GM12878 (cell line): ENCODE data around the gene SHANK1. TPM values are rescaled to one million over a fixed set of nuclear protein-coding genes. Genes with fewer than 3 reads are reported as not detected.

Source experiments
- KAT2A ChIP-seq: conservative IDR thresholded peaks from 2 replicates; pipeline ENCODE4 v1.6.1; 2011; ENCODE audit warnings: low read depth, low read length; ENCODE audit not compliant: control insufficient read depth
- MYC ChIP-seq: IDR thresholded peaks from 2 replicates; pipeline ENCODE4 v1.6.1; 2011; ENCODE audit warnings: mild to moderate bottlenecking, low read length, moderate library complexity, inconsistent platforms; ENCODE audit not compliant: insufficient read depth, insufficient replicate concordance, insufficient read length, severe bottlenecking
- NBN ChIP-seq: fragments of 450-650 bp; IDR thresholded peaks from 2 replicates; pipeline ENCODE4 v1.6.1; 2016
- NR2C1 ChIP-seq: fragments of 450-650 bp; IDR thresholded peaks from 2 replicates; pipeline ENCODE4 v1.6.1; 2017; ENCODE audit warnings: antibody characterized with exemption, mild to moderate bottlenecking, moderate library complexity
- SMAD5 ChIP-seq: IDR thresholded peaks from 2 replicates; pipeline ENCODE4 v1.6.1; 2016; ENCODE audit warnings: antibody characterized with exemption, low read depth
- SUZ12 ChIP-seq: fragments of 200-600 bp; sonication (generic); IDR thresholded peaks from one replicate; pipeline ENCODE4 v1.6.1; 2018; ENCODE audit warnings: antibody characterized with exemption, mild to moderate bottlenecking; ENCODE audit not compliant: unreplicated experiment
- polyA plus RNA-seq, 11 experiments: library from polyadenylated mRNA; depleted of rRNA in 4 of 11; unstranded in 6 of 11; stranded (reverse) in 5 of 11; fragments of >200 nt; fragmentation: Nextera tagmentation in 4 of 11; fragmentation: Illumina TruSeq in 1 of 11; extraction: Ambion mirVana in 4 of 11; extraction: Trizol in 1 of 11; gene quantifications; 1 replicate in 1 of 11; 2 replicates in 10 of 11; pipeline versions ENCODE4 v1.2.1 to v1.2.3, GENCODE V29; 2011 to 2016; ENCODE audit warnings: inconsistent platforms in 2 of 11, missing spikeins in 2 of 11, low read depth in 1 of 11
- total RNA-seq, 4 experiments: library from RNA; depleted of rRNA in 3 of 4; stranded (reverse); fragments of >200 nt in 3 of 4; fragmentation: Illumina TruSeq in 1 of 4; extraction: Trizol in 1 of 4; gene quantifications; 2 replicates each; pipeline versions ENCODE4 v1.2.1 to v1.2.3, GENCODE V29; 2013 to 2021
- TF ChIP-seq, protein P1 (sequence below): fragments of 450-650 bp; IDR thresholded peaks from 2 replicates; pipeline ENCODE4 v1.6.1; 2017; ENCODE audit warnings: mild to moderate bottlenecking, moderate library complexity
- TF ChIP-seq, protein P2 (sequence below): IDR thresholded peaks from 2 replicates; pipeline ENCODE4 v1.6.1; 2012; ENCODE audit warnings: low read depth, low read length, improper control_type of control experiment
- TF ChIP-seq, protein P3 (sequence below): fragments of 450-650 bp; formaldehyde crosslinking; IDR thresholded peaks from 2 replicates; pipeline ENCODE4 v1.5.0; 2022; ENCODE audit warnings: mild to moderate bottlenecking, missing genetic modification characterization

SHANK1 gene
- total and polyA plus RNA-seq, 10 of the 15 experiments (the other 5 are each of a cell fraction or from before 2014, with no cell fraction given), result not detected

DNA sequence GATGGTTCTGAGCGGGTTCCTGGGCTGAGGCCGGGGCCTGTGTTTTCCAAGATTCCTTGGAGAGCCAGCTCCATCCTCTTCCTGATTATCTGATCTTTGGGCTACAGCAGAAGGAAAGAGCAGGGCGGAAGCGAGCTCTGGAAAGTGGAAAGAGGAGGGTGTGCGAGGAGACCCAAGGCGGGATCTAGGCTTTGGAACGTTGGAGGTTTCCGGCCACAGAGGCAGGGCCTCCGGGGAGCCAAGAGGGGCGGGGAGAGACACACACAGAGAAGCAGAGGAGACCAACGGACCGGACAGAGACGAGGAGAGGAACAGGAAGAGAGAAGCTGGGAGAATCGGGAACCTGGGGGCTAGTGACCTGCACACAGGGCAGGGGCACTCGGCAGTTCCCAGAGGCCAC lies 3.5 kb upstream of the SHANK1 start, which contains the start of gene CLEC11A (continued):
- TF ChIP-seq, protein P1, sequence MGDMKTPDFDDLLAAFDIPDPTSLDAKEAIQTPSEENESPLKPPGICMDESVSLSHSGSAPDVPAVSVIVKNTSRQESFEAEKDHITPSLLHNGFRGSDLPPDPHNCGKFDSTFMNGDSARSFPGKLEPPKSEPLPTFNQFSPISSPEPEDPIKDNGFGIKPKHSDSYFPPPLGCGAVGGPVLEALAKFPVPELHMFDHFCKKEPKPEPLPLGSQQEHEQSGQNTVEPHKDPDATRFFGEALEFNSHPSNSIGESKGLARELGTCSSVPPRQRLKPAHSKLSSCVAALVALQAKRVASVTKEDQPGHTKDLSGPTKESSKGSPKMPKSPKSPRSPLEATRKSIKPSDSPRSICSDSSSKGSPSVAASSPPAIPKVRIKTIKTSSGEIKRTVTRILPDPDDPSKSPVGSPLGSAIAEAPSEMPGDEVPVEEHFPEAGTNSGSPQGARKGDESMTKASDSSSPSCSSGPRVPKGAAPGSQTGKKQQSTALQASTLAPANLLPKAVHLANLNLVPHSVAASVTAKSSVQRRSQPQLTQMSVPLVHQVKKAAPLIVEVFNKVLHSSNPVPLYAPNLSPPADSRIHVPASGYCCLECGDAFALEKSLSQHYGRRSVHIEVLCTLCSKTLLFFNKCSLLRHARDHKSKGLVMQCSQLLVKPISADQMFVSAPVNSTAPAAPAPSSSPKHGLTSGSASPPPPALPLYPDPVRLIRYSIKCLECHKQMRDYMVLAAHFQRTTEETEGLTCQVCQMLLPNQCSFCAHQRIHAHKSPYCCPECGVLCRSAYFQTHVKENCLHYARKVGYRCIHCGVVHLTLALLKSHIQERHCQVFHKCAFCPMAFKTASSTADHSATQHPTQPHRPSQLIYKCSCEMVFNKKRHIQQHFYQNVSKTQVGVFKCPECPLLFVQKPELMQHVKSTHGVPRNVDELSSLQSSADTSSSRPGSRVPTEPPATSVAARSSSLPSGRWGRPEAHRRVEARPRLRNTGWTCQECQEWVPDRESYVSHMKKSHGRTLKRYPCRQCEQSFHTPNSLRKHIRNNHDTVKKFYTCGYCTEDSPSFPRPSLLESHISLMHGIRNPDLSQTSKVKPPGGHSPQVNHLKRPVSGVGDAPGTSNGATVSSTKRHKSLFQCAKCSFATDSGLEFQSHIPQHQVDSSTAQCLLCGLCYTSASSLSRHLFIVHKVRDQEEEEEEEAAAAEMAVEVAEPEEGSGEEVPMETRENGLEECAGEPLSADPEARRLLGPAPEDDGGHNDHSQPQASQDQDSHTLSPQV, result no peak
- no peak for TF ChIP-seq NBN
- no peak for TF ChIP-seq KAT2A
- TF ChIP-seq SMAD5, result no peak
- no peak for TF ChIP-seq MYC
- TF ChIP-seq, protein P2, sequence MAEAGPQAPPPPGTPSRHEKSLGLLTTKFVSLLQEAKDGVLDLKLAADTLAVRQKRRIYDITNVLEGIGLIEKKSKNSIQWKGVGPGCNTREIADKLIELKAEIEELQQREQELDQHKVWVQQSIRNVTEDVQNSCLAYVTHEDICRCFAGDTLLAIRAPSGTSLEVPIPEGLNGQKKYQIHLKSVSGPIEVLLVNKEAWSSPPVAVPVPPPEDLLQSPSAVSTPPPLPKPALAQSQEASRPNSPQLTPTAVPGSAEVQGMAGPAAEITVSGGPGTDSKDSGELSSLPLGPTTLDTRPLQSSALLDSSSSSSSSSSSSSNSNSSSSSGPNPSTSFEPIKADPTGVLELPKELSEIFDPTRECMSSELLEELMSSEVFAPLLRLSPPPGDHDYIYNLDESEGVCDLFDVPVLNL, result no peak
- TF ChIP-seq, protein P3, sequence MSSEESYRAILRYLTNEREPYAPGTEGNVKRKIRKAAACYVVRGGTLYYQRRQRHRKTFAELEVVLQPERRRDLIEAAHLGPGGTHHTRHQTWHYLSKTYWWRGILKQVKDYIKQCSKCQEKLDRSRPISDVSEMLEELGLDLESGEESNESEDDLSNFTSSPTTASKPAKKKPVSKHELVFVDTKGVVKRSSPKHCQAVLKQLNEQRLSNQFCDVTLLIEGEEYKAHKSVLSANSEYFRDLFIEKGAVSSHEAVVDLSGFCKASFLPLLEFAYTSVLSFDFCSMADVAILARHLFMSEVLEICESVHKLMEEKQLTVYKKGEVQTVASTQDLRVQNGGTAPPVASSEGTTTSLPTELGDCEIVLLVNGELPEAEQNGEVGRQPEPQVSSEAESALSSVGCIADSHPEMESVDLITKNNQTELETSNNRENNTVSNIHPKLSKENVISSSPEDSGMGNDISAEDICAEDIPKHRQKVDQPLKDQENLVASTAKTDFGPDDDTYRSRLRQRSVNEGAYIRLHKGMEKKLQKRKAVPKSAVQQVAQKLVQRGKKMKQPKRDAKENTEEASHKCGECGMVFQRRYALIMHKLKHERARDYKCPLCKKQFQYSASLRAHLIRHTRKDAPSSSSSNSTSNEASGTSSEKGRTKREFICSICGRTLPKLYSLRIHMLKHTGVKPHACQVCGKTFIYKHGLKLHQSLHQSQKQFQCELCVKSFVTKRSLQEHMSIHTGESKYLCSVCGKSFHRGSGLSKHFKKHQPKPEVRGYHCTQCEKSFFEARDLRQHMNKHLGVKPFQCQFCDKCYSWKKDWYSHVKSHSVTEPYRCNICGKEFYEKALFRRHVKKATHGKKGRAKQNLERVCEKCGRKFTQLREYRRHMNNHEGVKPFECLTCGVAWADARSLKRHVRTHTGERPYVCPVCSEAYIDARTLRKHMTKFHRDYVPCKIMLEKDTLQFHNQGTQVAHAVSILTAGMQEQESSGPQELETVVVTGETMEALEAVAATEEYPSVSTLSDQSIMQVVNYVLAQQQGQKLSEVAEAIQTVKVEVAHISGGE (CRISPR knock-in tag), result no peak
- no peak for TF ChIP-seq SUZ12
- TF ChIP-seq NR2C1, result no peak
